Measurements from ENCODE around the gene RMP24.

RMP24 gene

DNA sequence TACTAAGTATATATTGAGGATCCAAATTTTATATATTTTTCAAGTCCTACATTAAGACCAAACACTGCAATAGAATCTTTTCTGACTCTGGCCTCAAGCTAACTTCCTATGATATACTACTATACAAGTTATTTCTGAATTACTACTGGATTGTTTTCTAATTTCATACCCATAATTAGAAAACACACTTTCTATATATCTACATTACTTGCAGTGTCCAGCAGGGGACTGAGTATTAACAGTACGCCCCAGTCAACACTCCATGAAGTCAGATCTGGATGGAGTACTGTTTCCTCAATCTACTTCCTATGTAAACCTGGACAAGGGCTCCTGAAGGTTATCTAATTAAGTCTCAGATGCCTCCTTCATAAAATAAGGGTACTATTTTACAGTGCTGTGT is 26.5 kb downstream of the RMP24 start:
- TF ChIP-seq, protein P1, sequence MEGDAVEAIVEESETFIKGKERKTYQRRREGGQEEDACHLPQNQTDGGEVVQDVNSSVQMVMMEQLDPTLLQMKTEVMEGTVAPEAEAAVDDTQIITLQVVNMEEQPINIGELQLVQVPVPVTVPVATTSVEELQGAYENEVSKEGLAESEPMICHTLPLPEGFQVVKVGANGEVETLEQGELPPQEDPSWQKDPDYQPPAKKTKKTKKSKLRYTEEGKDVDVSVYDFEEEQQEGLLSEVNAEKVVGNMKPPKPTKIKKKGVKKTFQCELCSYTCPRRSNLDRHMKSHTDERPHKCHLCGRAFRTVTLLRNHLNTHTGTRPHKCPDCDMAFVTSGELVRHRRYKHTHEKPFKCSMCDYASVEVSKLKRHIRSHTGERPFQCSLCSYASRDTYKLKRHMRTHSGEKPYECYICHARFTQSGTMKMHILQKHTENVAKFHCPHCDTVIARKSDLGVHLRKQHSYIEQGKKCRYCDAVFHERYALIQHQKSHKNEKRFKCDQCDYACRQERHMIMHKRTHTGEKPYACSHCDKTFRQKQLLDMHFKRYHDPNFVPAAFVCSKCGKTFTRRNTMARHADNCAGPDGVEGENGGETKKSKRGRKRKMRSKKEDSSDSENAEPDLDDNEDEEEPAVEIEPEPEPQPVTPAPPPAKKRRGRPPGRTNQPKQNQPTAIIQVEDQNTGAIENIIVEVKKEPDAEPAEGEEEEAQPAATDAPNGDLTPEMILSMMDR (IDR thresholded peaks at IDR 0.05; ENCODE audit: insufficient read depth in 1 of 2, low read depth in 1 of 2, low read length in 1 of 2, severe bottlenecking in 1 of 2, unreplicated experiment in 1 of 2): peak; percentile 9 to 13
- no peaks in the 10 kb centered on the region for H3K4me1 Mint-ChIP-seq (ENCODE audit: low read depth, unreplicated experiment)
- CTCF ChIA-PET: no interaction called here
- H3K27me3 Mint-ChIP-seq (ENCODE audit: insufficient read depth, unreplicated experiment): no peaks in the 10 kb centered on the region
- no peaks in the 10 kb centered on the region for H3K36me3 Mint-ChIP-seq (ENCODE audit: insufficient read depth, unreplicated experiment)
- POLR2A ChIA-PET: no interaction called here
- DNase-seq: no peak
- intact Hi-C loops (cut with micrococcal nuclease; ENCODE audit: unreplicated experiment): no loop called here
- Histone ChIP-seq H3K36me3 (ENCODE audit: control insufficient read depth, insufficient read depth, low read length) (no peaks in the 10 kb centered on the region), H3K9me3 (no peaks in the 10 kb centered on the region), H3K4me1 (no peaks in the 10 kb centered on the region), H3K4me3 (ENCODE audit: low read depth, low read length) (no peak overlapping the region), H3K27me3 (replicated peaks; ENCODE audit: control insufficient read depth, insufficient read depth, low read length) (no peaks in the 10 kb centered on the region)
- H3K4me3 Mint-ChIP-seq (ENCODE audit: unreplicated experiment): no peak overlapping the region
- BruUV-seq (replicated peaks): no TSS peak
- H3K9me3 Mint-ChIP-seq (ENCODE audit: unreplicated experiment): no peaks in the 10 kb centered on the region
- no peak overlapping the region for H3K27ac Mint-ChIP-seq (ENCODE audit: unreplicated experiment)

DNA sequence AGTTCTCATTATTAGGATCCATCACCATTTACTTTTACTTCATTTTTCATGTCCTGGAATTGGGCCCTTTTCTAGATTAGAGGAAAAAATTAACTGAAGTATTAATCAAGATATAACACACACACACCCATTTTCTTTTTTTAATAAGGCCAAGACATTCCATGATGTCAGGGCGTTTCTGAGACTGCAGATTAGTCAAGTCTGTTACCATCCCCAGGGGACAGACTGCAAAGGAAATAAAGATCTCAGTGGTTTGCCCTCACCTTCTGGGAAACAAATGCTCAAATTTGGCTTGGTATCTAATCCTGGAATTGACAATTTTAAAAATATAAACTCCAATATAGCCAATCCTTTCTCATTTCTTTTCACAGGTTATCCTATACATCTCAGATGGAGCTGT is 27.4 kb downstream of the RMP24 start:
- Histone ChIP-seq H3K4me1 (no peaks in the 10 kb centered on the region), H3K9me3 (no peaks in the 10 kb centered on the region), H3K4me3 (ENCODE audit: low read depth, low read length) (no peak overlapping the region), H3K27me3 (replicated peaks; ENCODE audit: control insufficient read depth, insufficient read depth, low read length) (no peaks in the 10 kb centered on the region), H3K36me3 (ENCODE audit: control insufficient read depth, insufficient read depth, low read length) (no peaks in the 10 kb centered on the region)
- no TSS peak for BruUV-seq (replicated peaks)
- POLR2A ChIA-PET: no interaction called here
- TF ChIP-seq, protein P1 (IDR thresholded peaks at IDR 0.05; ENCODE audit: insufficient read depth in 1 of 2, low read depth in 1 of 2, low read length in 1 of 2, severe bottlenecking in 1 of 2, unreplicated experiment in 1 of 2): no peak
- DNase-seq: no peak
- no peaks in the 10 kb centered on the region for H3K4me1 Mint-ChIP-seq (ENCODE audit: low read depth, unreplicated experiment)
- no peak overlapping the region for H3K4me3 Mint-ChIP-seq (ENCODE audit: unreplicated experiment)
- intact Hi-C loops (cut with micrococcal nuclease; ENCODE audit: unreplicated experiment): no loop called here
- CTCF ChIA-PET: no interaction called here
- H3K27me3 Mint-ChIP-seq (ENCODE audit: insufficient read depth, unreplicated experiment): no peaks in the 10 kb centered on the region
- no peak overlapping the region for H3K27ac Mint-ChIP-seq (ENCODE audit: unreplicated experiment)
- H3K36me3 Mint-ChIP-seq (ENCODE audit: insufficient read depth, unreplicated experiment): no peaks in the 10 kb centered on the region
- no peaks in the 10 kb centered on the region for H3K9me3 Mint-ChIP-seq (ENCODE audit: unreplicated experiment)

DNA sequence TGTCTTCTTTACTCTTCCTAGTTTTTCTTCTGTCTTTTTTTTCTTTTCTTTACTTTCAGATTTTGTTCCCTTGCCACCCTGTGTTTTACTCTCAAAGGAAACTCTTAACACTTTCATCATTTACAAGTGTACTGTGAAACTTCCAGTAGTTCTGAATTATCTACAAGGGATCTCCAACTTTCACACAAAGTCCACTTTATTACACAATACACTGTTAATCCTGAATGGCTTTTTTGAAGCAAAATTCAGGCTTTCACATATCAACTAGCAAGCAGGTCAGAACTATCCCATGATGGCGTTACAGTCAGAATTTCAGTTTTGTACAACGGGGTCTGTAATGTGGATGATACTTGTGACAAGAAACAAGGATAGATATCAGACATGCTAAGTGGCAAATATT is 34.5 kb downstream of the RMP24 start:
- no peak for DNase-seq
- H3K9me3 ChIP-seq: no peaks in the 10 kb centered on the region
- no peaks in the 10 kb centered on the region for H3K4me1 Mint-ChIP-seq (ENCODE audit: low read depth, unreplicated experiment)
- POLR2A ChIA-PET: no interaction called here
- H3K27ac Mint-ChIP-seq (ENCODE audit: unreplicated experiment): no peak overlapping the region
- no peaks in the 10 kb centered on the region for H3K9me3 Mint-ChIP-seq (ENCODE audit: unreplicated experiment)
- intact Hi-C loops (cut with micrococcal nuclease; ENCODE audit: unreplicated experiment): no loop called here
- H3K36me3 ChIP-seq (ENCODE audit: control insufficient read depth, insufficient read depth, low read length): no peaks in the 10 kb centered on the region
- no peaks in the 10 kb centered on the region for H3K27me3 Mint-ChIP-seq (ENCODE audit: insufficient read depth, unreplicated experiment)
- no peak overlapping the region for H3K4me3 ChIP-seq (ENCODE audit: low read depth, low read length)
- no TSS peak for BruUV-seq (replicated peaks)
- H3K36me3 Mint-ChIP-seq (ENCODE audit: insufficient read depth, unreplicated experiment): peaks cover 5% of the 10 kb centered on the region
- no peak overlapping the region for H3K4me3 Mint-ChIP-seq (ENCODE audit: unreplicated experiment)
- no peaks in the 10 kb centered on the region for H3K27me3 ChIP-seq (replicated peaks; ENCODE audit: control insufficient read depth, insufficient read depth, low read length)
- CTCF ChIA-PET: no interaction called here
- TF ChIP-seq, protein P1 (IDR thresholded peaks at IDR 0.05; ENCODE audit: insufficient read depth in 1 of 2, low read depth in 1 of 2, low read length in 1 of 2, severe bottlenecking in 1 of 2, unreplicated experiment in 1 of 2): no peak
- H3K4me1 ChIP-seq: no peaks in the 10 kb centered on the region

Measured in Caco-2 (cell line).